KMS-11 (cell line): Measurements from ENCODE around the gene MAP2K5.
A peak's percentile ranks its signal among the peaks of the same experiment; 100 is the strongest.

Source experiments
- H2AFZ ChIP-seq: fragments of 200-600 bp; sonication (generic); 2 replicates; pipeline ENCODE4 v1.6.1; 2016; ENCODE audit warnings: antibody characterized with exemption, mixed run types, low read depth
- H3K27ac ChIP-seq: fragments of 200-600 bp; sonication (generic); 2 replicates; pipeline ENCODE4 v1.6.1; 2016; ENCODE audit warnings: mild to moderate bottlenecking, mixed run types
- H3K27me3 ChIP-seq: fragments of 200-600 bp; sonication (generic); 2 replicates; pipeline ENCODE4 v1.6.1; 2017; ENCODE audit warnings: mild to moderate bottlenecking, low read depth, mixed run types, moderate library complexity; ENCODE audit not compliant: insufficient read depth
- H3K36me3 ChIP-seq: fragments of 200-600 bp; sonication (generic); 2 replicates; pipeline ENCODE4 v1.6.1; 2017; ENCODE audit warnings: mild to moderate bottlenecking, mixed run types; ENCODE audit not compliant: insufficient read depth
- H3K4me1 ChIP-seq: fragments of 200-600 bp; sonication (generic); 2 replicates; pipeline ENCODE4 v1.6.1; 2016; ENCODE audit warnings: mild to moderate bottlenecking, low read depth, mixed run types; ENCODE audit not compliant: poor library complexity, severe bottlenecking
- H3K4me2 ChIP-seq: fragments of 200-600 bp; sonication (generic); 2 replicates; pipeline ENCODE4 v1.7.0; 2016; ENCODE audit warnings: mild to moderate bottlenecking, mixed run types
- H3K4me3 ChIP-seq: fragments of 200-600 bp; sonication (generic); IDR thresholded peaks from 2 replicates; pipeline ENCODE4 v1.6.1; 2017; ENCODE audit warnings: low read depth, low read length, mixed read lengths; ENCODE audit not compliant: insufficient read depth
- H3K79me2 ChIP-seq: fragments of 200-600 bp; sonication (generic); 2 replicates; pipeline ENCODE4 v1.6.1; 2016; ENCODE audit warnings: low read depth, mixed run types; ENCODE audit not compliant: insufficient read depth
- H3K9ac ChIP-seq: fragments of 200-600 bp; sonication (generic); 2 replicates; pipeline ENCODE4 v1.6.1; 2016; ENCODE audit warnings: mild to moderate bottlenecking, mixed run types
- H4K20me1 ChIP-seq: fragments of 200-600 bp; sonication (generic); 2 replicates; pipeline ENCODE4 v1.6.1; 2016; ENCODE audit warnings: mild to moderate bottlenecking, mixed run types; ENCODE audit not compliant: insufficient read depth
- TF ChIP-seq, protein P1 (sequence below): fragments of 200-600 bp; sonication (generic); conservative IDR thresholded peaks from 2 replicates; pipeline ENCODE4 v1.6.1; 2017; ENCODE audit warnings: low read depth, mild to moderate bottlenecking, antibody characterized with exemption, low read length, moderate library complexity, mixed read lengths

Gene MAP2K5

DNA sequence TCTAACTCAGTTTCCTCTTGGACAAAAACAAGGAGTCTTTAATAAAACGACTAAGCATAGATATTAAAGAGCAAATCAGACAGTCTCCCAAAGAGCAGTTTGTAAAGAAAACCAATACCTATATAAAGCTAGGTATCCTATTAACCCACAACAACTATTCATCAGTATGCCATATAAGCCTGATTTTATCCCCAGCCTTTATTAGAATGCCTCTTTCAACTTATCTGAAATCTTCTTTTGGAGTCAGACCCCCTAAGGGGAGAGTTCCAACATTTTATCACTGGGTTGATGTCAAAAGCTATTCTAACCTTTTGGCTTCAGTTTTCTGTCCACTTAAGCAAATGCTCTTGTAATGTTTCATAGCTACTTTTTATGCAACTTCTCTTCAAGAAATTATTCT, 17.8 kb downstream of the MAP2K5 start:
- Histone ChIP-seq H3K4me3 (no peak overlapping the region), H3K9ac (no peak overlapping the region), H3K4me1 (peaks cover 19% of the 10 kb centered on the region), H3K4me2 (no peak overlapping the region), H2AFZ (no peak overlapping the region), H3K79me2 (no peaks in the 10 kb centered on the region), H3K27ac (no peak overlapping the region), H3K36me3 (no peaks in the 10 kb centered on the region), H3K27me3 (no peaks in the 10 kb centered on the region), H4K20me1 (no peaks in the 10 kb centered on the region)
- TF ChIP-seq, protein P1, sequence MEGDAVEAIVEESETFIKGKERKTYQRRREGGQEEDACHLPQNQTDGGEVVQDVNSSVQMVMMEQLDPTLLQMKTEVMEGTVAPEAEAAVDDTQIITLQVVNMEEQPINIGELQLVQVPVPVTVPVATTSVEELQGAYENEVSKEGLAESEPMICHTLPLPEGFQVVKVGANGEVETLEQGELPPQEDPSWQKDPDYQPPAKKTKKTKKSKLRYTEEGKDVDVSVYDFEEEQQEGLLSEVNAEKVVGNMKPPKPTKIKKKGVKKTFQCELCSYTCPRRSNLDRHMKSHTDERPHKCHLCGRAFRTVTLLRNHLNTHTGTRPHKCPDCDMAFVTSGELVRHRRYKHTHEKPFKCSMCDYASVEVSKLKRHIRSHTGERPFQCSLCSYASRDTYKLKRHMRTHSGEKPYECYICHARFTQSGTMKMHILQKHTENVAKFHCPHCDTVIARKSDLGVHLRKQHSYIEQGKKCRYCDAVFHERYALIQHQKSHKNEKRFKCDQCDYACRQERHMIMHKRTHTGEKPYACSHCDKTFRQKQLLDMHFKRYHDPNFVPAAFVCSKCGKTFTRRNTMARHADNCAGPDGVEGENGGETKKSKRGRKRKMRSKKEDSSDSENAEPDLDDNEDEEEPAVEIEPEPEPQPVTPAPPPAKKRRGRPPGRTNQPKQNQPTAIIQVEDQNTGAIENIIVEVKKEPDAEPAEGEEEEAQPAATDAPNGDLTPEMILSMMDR, result no peak

DNA sequence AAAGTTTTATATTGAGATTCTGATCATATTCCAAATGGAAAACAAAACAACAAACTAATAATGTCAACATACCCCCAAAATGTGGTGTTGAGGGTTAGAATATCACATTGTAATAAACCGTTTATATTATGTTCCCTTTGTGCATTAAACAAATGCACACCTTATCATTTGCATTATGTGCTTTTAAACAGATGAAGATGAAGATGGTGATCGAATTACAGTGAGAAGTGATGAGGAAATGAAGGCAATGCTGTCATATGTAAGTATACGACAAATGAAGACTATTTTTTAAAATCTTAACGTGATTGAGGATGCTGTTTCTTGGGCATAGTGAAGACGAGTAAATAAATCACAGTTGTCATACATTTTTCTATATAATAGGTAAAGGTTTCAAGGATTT, 20.6 kb downstream of the MAP2K5 start:
- H3K9ac ChIP-seq, result no peak overlapping the region
- no peaks in the 10 kb centered on the region for H3K36me3 ChIP-seq
- TF ChIP-seq, protein P1, result no peak
- H3K27me3 ChIP-seq, result no peaks in the 10 kb centered on the region
- peaks cover 26% of the 10 kb centered on the region for H3K4me1 ChIP-seq
- H3K27ac ChIP-seq, result no peak overlapping the region
- no peak overlapping the region for H3K4me2 ChIP-seq
- no peak overlapping the region for H2AFZ ChIP-seq
- H4K20me1 ChIP-seq, result no peaks in the 10 kb centered on the region
- H3K4me3 ChIP-seq, result no peak overlapping the region
- no peaks in the 10 kb centered on the region for H3K79me2 ChIP-seq

DNA sequence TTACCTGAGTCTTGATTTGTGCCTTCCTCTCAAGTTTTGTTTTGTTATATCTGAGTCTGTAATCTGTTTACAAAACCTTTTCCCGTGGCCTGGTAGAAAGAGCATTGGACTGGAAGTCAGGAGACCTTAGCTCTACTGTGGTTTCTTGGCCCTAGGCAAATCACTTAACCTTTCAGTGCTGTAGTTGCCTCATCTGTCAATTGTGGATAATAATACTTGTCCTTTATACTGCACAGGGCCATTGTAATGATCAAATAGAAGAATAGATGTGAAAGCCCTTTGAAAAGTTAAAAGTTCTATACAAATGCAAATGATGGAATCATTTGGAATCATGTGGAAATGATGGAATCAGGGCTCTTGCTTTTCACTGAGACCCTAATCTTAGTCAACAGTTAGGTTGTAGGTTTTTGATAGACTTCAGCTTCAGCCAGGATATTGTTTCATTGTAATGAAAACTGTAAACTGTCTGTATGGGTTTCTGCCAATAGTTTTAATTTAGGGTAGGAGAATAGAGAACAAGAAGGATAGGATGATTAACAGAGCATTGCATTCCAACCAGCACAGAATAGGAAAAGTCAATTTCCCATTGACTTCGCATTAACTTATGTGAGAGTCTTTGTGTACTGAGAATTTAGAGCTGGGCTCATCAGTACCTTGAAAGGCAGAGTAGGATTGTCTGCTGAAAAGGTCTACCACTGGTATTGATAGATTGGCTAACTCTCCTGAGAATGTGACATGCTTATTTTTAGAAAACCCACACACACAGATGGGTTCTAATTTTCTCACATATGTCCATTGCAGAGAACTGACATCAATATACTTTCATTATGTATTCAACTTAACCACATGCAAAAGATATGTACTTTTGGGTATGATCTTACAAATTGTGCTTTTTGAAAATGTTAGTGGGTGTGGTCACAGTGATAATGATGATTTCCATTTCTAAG, 21.8 kb downstream of the MAP2K5 start:
- TF ChIP-seq, protein P1, result no peak
- H2AFZ ChIP-seq, result no peak overlapping the region
- H3K79me2 ChIP-seq, result no peaks in the 10 kb centered on the region
- peak overlapping the region; percentile 2; the same call in 1 of the 2 replicates for H3K27ac ChIP-seq
- no peak overlapping the region for H3K9ac ChIP-seq
- H3K36me3 ChIP-seq, result no peaks in the 10 kb centered on the region
- H3K27me3 ChIP-seq, result no peaks in the 10 kb centered on the region
- H3K4me1 ChIP-seq, result peaks cover 30% of the 10 kb centered on the region
- H4K20me1 ChIP-seq, result no peaks in the 10 kb centered on the region
- no peak overlapping the region for H3K4me3 ChIP-seq
- H3K4me2 ChIP-seq, result peak overlapping the region; percentile 61

DNA sequence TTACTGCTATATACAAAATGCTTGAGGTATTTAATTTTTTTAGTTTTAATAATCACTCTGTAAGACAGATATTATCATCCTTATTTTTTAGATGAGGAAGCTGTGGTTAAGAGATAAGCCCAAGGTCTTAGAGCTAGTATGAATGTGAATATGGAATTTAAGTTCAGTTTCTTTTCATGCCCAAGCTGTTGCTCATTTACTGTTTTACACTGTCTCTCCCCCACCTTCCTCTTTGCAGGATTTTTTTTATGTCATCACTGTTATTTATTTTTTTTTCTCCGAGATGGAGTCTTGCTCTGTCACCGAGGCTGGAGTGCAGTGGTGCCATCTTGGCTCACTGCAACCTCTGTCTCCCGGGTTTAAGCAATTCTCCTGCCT, 22.5 kb downstream of the MAP2K5 start:
- H3K27me3 ChIP-seq, result no peaks in the 10 kb centered on the region
- H3K4me3 ChIP-seq, result no peak overlapping the region
- peaks cover 33% of the 10 kb centered on the region for H3K4me1 ChIP-seq
- H3K27ac ChIP-seq, result peak overlapping the region; percentile 2; the same call in 1 of the 2 replicates
- no peak overlapping the region for H2AFZ ChIP-seq
- TF ChIP-seq, protein P1, result no peak
- H3K9ac ChIP-seq, result no peak overlapping the region
- peak overlapping the region; percentile 61 for H3K4me2 ChIP-seq
- H3K36me3 ChIP-seq, result no peaks in the 10 kb centered on the region
- H4K20me1 ChIP-seq, result no peaks in the 10 kb centered on the region
- no peaks in the 10 kb centered on the region for H3K79me2 ChIP-seq
